Measurements from ENCODE around the gene MTM1. TPM values are rescaled to one million over a fixed set of nuclear protein-coding genes. Genes with fewer than 3 reads are reported as not detected.

Gene MTM1
- total and polyA plus RNA-seq, 2 donors (not counting 1 experiment from before 2014, with no cell fraction given), result 8.7 to 29.8 TPM

DNA sequence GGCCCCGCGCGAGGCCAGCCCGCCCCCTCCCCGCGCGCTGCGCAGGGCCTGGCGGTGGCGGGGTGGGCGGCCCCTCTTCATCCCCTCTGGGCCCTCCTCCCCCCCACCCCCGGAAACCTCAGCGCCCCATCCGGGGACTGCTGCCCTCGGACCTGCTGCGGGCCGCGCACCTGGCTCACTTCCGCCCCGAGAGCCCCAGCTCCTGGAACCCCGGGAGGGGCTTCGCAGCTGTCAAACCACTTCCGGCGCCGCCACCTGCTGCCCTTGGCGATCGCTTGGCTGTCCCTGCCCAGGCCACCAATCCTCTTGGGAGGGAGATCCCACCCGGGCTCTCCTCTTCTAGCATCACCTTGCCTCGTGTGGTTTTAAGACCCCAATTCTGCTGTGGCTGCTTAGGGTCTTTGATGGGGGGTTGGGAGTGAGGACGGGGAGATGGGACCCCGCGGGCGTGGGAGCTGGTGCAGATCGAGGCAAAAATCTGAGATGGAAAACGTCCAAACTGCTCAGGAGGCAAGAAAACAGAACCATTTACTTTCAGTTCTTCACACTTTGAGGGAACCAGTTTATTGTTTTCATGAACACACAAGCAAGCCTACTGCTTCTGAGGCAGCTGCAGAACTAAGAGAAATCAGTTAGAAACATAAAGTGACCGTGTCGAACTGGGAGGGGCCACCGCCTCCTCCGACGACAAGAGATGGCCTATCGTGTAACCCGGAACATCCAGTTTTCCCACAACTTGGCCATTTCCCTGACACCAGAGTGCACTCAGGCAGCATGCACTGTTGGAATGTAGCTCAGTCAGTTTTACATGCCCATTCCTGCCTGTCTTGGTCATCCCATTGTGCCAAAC lies 125.5 kb downstream of the MTM1 start:
- peaks cover 0 to 6% of the 10 kb centered on the region in 2 experiments for H3K36me3 ChIP-seq (replicated peaks in 1 of 2; ENCODE audit: control extremely low read depth in 1 of 2, control insufficient read depth in 1 of 2, extremely low read depth in 1 of 2, insufficient read depth in 2 of 2, low read length in 1 of 2)
- peak overlapping the region; percentile 28 to 69 (median 58) for H3K4me3 ChIP-seq (ENCODE audit: control extremely low read depth in 1 of 5, extremely low read depth in 1 of 5, insufficient read depth in 1 of 5, low read depth in 2 of 5, low read length in 4 of 5)
- H3K27me3 Mint-ChIP-seq, result no peaks in the 10 kb centered on the region
- H3K4me1 Mint-ChIP-seq, result peaks cover 62% of the 10 kb centered on the region
- H3K27ac ChIP-seq (ENCODE audit: low read length in 2 of 2), result peak overlapping the region; percentile 87 to 89
- no peaks in the 10 kb centered on the region for H4K20me1 ChIP-seq (ENCODE audit: control insufficient read depth, insufficient read depth, low read length, poor library complexity, severe bottlenecking)
- peak overlapping the region; percentile 100 for H3K27ac Mint-ChIP-seq
- H3K9ac ChIP-seq (ENCODE audit: low read length), result peak overlapping the region; percentile 66
- no peak for TF ChIP-seq EZH2 (IDR thresholded peaks at IDR 0.05; ENCODE audit: borderline replicate concordance, insufficient read depth, low read depth, low read length, poor library complexity, severe bottlenecking)
- TF ChIP-seq, protein P1, sequence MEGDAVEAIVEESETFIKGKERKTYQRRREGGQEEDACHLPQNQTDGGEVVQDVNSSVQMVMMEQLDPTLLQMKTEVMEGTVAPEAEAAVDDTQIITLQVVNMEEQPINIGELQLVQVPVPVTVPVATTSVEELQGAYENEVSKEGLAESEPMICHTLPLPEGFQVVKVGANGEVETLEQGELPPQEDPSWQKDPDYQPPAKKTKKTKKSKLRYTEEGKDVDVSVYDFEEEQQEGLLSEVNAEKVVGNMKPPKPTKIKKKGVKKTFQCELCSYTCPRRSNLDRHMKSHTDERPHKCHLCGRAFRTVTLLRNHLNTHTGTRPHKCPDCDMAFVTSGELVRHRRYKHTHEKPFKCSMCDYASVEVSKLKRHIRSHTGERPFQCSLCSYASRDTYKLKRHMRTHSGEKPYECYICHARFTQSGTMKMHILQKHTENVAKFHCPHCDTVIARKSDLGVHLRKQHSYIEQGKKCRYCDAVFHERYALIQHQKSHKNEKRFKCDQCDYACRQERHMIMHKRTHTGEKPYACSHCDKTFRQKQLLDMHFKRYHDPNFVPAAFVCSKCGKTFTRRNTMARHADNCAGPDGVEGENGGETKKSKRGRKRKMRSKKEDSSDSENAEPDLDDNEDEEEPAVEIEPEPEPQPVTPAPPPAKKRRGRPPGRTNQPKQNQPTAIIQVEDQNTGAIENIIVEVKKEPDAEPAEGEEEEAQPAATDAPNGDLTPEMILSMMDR (IDR thresholded peaks at IDR 0.05), result no peak
- intact Hi-C loops (cut with micrococcal nuclease), result loop anchor here (1.0 to 5.0 kb wide), 2 partner anchors 126 to 203 kb away; partner anchors contain the start of genes CD99L2 and MTM1
- peaks cover 40% of the 10 kb centered on the region for H3K79me2 ChIP-seq (ENCODE audit: control insufficient read depth, insufficient read depth, low read length)
- peaks cover 53 to 67% of the 10 kb centered on the region in 2 donors for H3K4me1 ChIP-seq (ENCODE audit: control insufficient read depth in 2 of 2, insufficient read depth in 2 of 2, low read length in 2 of 2)
- DNase-seq (peak; percentile 87), ATAC-seq (ENCODE audit: low read depth) (peak; percentile 65)
- H3K4me3 Mint-ChIP-seq, result peak overlapping the region; percentile 98
- H3K27me3 ChIP-seq (replicated peaks in 1 of 4; ENCODE audit: control extremely low read depth in 1 of 4, control insufficient read depth in 3 of 4, insufficient read depth in 4 of 4, low read length in 3 of 4), result no peaks in the 10 kb centered on the region
- H3K9me3 Mint-ChIP-seq (ENCODE audit: insufficient read depth), result no peaks in the 10 kb centered on the region
- 0% methylated on average over 23 of the region's 42 CpGs for WGBS (ENCODE audit: insufficient coverage)
- no peak overlapping the region for H2AFZ ChIP-seq (ENCODE audit: insufficient read depth, low read depth, low read length, poor library complexity, severe bottlenecking)
- peak overlapping the region; percentile 83 for H3K4me2 ChIP-seq (replicated peaks; ENCODE audit: low read depth, low read length, poor library complexity, severe bottlenecking)
- ChIA-PET CTCF (interaction anchor here (1.1 to 5.6 kb wide), 6 partner anchors 8 to 42 kb away, joined by 3 to 29 read pairs (median 8); no protein-coding TSS in a partner anchor), POLR2A (interaction anchor here (0.6 to 2.8 kb wide), 7 partner anchors 17 to 1189 kb away, joined by 3 to 13 read pairs (median 4); partner anchors contain the start of gene IDS)
- H3K9me3 ChIP-seq (ENCODE audit: control extremely low read depth in 1 of 3, control insufficient read depth in 2 of 3, insufficient read depth in 1 of 3, low read length in 2 of 3), result no peaks in the 10 kb centered on the region

All from B cell (primary cell).